Mononuclear cell (primary cell): Measurements from ENCODE around the gene GBP2. TPM values are rescaled to one million over a fixed set of nuclear protein-coding genes. Genes with fewer than 3 reads are reported as not detected.

ENCODE experiments used
- H3K27me3 ChIP-seq: 2 replicates; pipeline ENCODE4 v1.6.0; 2011; ENCODE audit warnings: low read length, control low read depth; ENCODE audit not compliant: insufficient read depth
- H3K4me1 ChIP-seq: 2 replicates; pipeline ENCODE4 v1.5.1; 2011; ENCODE audit warnings: mild to moderate bottlenecking, low read length, control low read depth; ENCODE audit not compliant: insufficient read depth
- H3K4me3 ChIP-seq: 2 replicates; pipeline ENCODE4 v1.5.1; 2011; ENCODE audit warnings: mild to moderate bottlenecking, low read length, moderate library complexity
- H3K9me3 ChIP-seq: 2 replicates; pipeline ENCODE4 v1.5.1; 2011; ENCODE audit warnings: low read depth, mild to moderate bottlenecking, control low read depth, low read length
- total RNA-seq: library from RNA; depleted of rRNA; stranded (reverse); fragments of >200 nt; gene quantifications from one replicate; pipeline ENCODE4 v1.2.3, GENCODE V29; 2012

The GBP2 gene
- total RNA-seq, result 161 TPM

GRCh38 chr1:89125913-89126580, at the start of gene GBP2:
Gene GBP2, minus strand, starts transcription at chr1:89126114. Its CDS starts 4,148 bp downstream, at chr1:89121966.
- peaks cover 49% of the 10 kb centered on the region for H3K4me1 ChIP-seq
- no peaks in the 10 kb centered on the region for H3K27me3 ChIP-seq
- H3K4me3 ChIP-seq, result peak within 1 kb of the TSS; percentile 65
- no peaks in the 10 kb centered on the region for H3K9me3 ChIP-seq

DNA sequence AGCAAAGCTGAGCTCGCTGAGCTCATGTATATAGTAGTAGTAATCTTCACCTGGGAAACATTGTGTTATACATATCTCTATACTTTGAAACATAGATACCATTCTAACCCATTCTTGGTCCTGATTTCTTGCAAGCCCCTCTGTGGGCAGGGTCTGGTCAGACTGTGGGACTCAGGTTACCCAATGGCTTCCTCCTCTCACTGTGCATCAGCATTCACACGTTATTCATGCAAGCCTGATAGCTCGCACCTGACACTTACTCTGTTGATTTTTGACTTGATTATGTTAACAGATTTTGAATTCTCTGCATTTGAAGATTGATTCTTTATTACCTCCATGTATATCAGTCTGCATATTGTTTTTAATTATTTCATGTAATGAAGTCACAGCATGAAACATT, 48.6 kb upstream of the GBP2 start:
- H3K27me3 ChIP-seq, result no peaks in the 10 kb centered on the region
- H3K4me1 ChIP-seq, result no peaks in the 10 kb centered on the region
- H3K9me3 ChIP-seq, result no peaks in the 10 kb centered on the region

GRCh38 chr1:89172468-89173143, 46.7 kb upstream of the GBP2 start:
- no peak overlapping the region for H3K4me3 ChIP-seq
- H3K27me3 ChIP-seq, result no peaks in the 10 kb centered on the region
- H3K9me3 ChIP-seq, result no peaks in the 10 kb centered on the region
- no peaks in the 10 kb centered on the region for H3K4me1 ChIP-seq

More for the DNA sequence above, 48.6 kb upstream of the GBP2 start:
- no peak overlapping the region for H3K4me3 ChIP-seq

DNA sequence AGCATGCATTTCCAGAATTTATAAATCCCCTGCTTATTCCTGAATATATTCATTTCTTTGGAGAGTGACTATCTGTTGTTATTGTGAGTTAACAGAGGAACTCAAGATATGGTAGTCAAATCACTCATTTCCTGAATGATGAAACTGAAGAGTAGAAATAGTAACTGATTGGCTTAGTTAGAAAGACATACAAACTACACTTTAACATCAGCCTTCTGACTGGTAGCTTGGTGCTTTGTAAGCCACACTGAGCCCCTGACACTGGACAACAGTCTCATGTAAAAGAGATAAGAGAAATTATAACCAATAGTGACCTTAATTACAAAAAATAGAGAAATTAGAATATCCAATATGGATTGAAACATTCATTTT, 45.1 kb upstream of the GBP2 start:
- Histone ChIP-seq H3K4me1 (no peaks in the 10 kb centered on the region), H3K27me3 (no peaks in the 10 kb centered on the region), H3K9me3 (no peaks in the 10 kb centered on the region), H3K4me3 (no peak overlapping the region)

GRCh38 chr1:89170170-89171066, 44.5 kb upstream of the GBP2 start:
- no peaks in the 10 kb centered on the region for H3K4me1 ChIP-seq
- H3K4me3 ChIP-seq, result no peak overlapping the region
- H3K27me3 ChIP-seq, result no peaks in the 10 kb centered on the region
- no peaks in the 10 kb centered on the region for H3K9me3 ChIP-seq

GRCh38 chr1:89169166-89169565, 43.3 kb upstream of the GBP2 start:
- H3K27me3 ChIP-seq, result no peaks in the 10 kb centered on the region
- no peaks in the 10 kb centered on the region for H3K9me3 ChIP-seq
- no peaks in the 10 kb centered on the region for H3K4me1 ChIP-seq
- no peak overlapping the region for H3K4me3 ChIP-seq

- Histone ChIP-seq H3K4me1 (no peaks in the 10 kb centered on the region), H3K9me3 (no peaks in the 10 kb centered on the region), H3K27me3 (no peaks in the 10 kb centered on the region), H3K4me3 (no peak overlapping the region)
Observed at GRCh38 chr1:89167590-89168230, 41.8 kb upstream of the GBP2 start.

DNA sequence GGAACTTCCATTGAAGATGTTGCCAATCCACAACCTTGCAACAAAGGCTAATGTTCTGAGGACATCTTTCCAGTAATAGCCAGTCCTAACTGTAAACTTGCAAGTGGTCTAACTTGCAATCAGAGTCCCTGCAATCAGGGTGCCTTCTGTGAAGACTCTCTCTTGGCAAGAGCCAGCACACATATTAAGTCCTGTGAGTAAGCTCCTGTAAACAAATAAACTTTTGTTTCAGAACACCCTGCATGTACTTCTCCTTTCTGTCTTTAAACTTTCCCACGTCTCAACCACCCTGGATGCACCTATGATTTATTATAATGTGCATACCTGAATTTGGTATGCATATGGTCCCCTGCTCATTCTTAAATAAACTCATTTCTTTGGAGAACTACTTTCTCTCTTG, 40.8 kb upstream of the GBP2 start:
- Histone ChIP-seq H3K4me1 (no peaks in the 10 kb centered on the region), H3K27me3 (no peaks in the 10 kb centered on the region), H3K9me3 (no peaks in the 10 kb centered on the region), H3K4me3 (no peak overlapping the region)

DNA sequence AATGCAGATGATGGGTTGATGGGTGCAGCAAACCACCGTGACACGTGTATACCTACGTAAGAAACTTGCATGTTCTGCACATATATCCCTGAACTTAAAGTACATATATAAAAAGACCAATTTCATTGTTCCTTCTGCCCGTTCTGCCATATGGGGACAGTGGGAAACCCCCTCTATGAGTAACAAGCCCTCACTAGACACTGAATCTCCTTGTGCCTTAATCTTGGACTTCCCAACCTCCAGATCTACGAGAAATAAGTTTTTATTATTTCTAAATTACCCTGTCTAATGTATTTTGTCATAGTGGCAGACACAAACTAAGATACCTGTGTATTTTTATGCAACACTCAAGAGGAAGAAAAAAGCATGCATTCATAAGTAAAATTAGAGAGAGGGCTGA, 39.9 kb upstream of the GBP2 start:
- H3K4me3 ChIP-seq, result no peak overlapping the region

DNA sequence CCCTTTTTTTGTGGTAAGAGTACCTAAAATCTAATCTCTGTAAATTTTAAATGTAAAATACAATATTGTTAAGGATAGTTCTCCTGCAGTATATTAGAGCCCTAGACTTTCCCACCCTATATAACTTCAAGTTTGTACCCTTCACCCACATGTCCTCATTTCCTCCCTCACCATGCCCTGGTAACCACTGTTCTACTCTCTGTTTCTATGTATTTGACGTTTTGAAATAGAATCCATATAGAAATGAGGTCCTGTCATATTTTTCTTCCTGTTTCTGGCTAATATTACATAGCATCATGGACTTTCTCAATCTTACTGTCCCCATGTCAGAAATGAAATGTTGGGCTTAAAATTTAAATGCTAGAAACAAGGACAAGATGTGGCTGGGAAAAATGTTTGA, 25.1 kb upstream of the GBP2 start:
- Histone ChIP-seq H3K4me3 (no peak overlapping the region), H3K4me1 (no peaks in the 10 kb centered on the region), H3K27me3 (no peaks in the 10 kb centered on the region), H3K9me3 (no peaks in the 10 kb centered on the region)

More for the DNA sequence above, 39.9 kb upstream of the GBP2 start:
- Histone ChIP-seq H3K9me3 (peaks cover 5% of the 10 kb centered on the region), H3K27me3 (no peaks in the 10 kb centered on the region), H3K4me1 (no peaks in the 10 kb centered on the region)

DNA sequence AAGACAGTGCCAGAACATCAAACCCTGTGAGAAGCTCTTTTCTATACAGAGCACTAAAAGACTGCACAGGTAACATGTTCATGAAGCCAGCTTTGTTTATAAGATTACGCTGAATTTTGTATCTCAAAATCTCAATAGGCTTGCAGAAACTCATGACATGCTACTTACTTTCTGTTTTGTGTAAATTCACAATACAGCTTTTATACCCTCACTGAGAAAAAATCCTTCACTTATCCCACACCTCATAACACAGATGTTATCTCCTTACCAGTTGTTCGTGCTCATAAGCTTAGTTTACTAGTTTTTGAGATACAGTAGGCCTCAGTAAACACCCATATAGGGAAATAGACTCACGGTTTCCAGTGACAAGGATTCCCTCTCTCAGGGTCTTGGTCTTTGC, 24.1 kb upstream of the GBP2 start:
- no peak overlapping the region for H3K4me3 ChIP-seq

GRCh38 chr1:89149229-89149628, 23.3 kb upstream of the GBP2 start:
- H3K4me1 ChIP-seq, result no peaks in the 10 kb centered on the region
- no peaks in the 10 kb centered on the region for H3K9me3 ChIP-seq
- no peak overlapping the region for H3K4me3 ChIP-seq
- no peaks in the 10 kb centered on the region for H3K27me3 ChIP-seq

More for the DNA sequence above, 24.1 kb upstream of the GBP2 start:
- H3K27me3 ChIP-seq, result no peaks in the 10 kb centered on the region
- H3K9me3 ChIP-seq, result no peaks in the 10 kb centered on the region
- no peaks in the 10 kb centered on the region for H3K4me1 ChIP-seq

GRCh38 chr1:89147678-89148658, 22.1 kb upstream of the GBP2 start:
- Histone ChIP-seq H3K27me3 (no peaks in the 10 kb centered on the region), H3K4me1 (no peaks in the 10 kb centered on the region), H3K9me3 (no peaks in the 10 kb centered on the region), H3K4me3 (no peak overlapping the region)

DNA sequence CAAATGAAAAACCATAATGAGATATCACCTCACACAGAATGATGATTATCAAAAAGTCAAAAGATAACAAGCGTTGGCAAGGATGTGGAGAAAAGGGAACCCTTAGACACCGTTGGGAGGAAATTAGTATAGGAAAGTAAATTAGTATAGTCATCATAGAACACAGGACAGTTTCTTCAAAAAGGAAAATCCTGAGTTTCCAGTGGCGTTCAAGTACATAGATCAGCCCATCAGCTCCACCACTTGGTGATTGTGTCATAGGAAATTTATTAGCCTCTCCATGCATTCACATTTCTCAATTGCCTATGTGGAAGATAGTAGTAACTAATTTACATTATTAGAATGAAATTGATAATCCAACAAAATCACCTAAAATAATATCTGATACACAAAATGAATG, 20.8 kb upstream of the GBP2 start:
- H3K27me3 ChIP-seq, result no peaks in the 10 kb centered on the region

More for the DNA sequence above, 20.8 kb upstream of the GBP2 start:
- no peaks in the 10 kb centered on the region for H3K4me1 ChIP-seq
- no peaks in the 10 kb centered on the region for H3K9me3 ChIP-seq
- H3K4me3 ChIP-seq, result no peak overlapping the region
